GM12878 (cell line): ENCODE data around the gene IMMP2L. TPM values are rescaled to one million over a fixed set of nuclear protein-coding genes. Genes with fewer than 3 reads are reported as not detected.

ENCODE experiments used
- ATAC-seq: fragments of 200-7000 bp; cut with Tn5 transposase; 3 replicates; pipeline ENCODE4 v1.9.1; 2020; ENCODE audit warnings: mild to moderate bottlenecking, moderate library complexity
- BruUV-seq: library from RNA; stranded (reverse); fragments of 400-500 nt; replicated peaks from 2 replicates; lab custom pipeline; 2021; lab: Mats Ljungman, UMichigan
- CTCF ChIA-PET: fragments of 300-600 bp; sonication (Branson Sonifier 250); formaldehyde crosslinking; extraction: SDS; loops from one replicate; lab custom pipeline; 2021; ENCODE audit warnings: inconsistent platforms; lab: Yijun Ruan, JAX
- POLR2A ChIA-PET: fragments of 350-600 bp; formaldehyde crosslinking; extraction: SDS; loops from one replicate; lab custom pipeline; 2021; ENCODE audit warnings: inconsistent platforms; lab: Charles Lee
- RAD21 ChIA-PET: fragments of 300-600 bp; sonication (Branson Sonifier 250); formaldehyde crosslinking; loops from one replicate; lab custom pipeline; 2023; ENCODE audit warnings: antibody characterized with exemption; ENCODE audit not compliant: unreplicated experiment; lab: Charles Lee
- SMC1A ChIA-PET: fragments of 300-600 bp; sonication (Branson Sonifier 250); formaldehyde crosslinking; loops from one replicate; lab custom pipeline; 2023; ENCODE audit not compliant: unreplicated experiment, uncharacterized antibody; lab: Charles Lee
- DNase-seq: peaks from one replicate; pipeline ENCODE4 v3.0.0-alpha.2; 2011; ENCODE audit warnings: low read depth, low spot score
- FAIRE-seq: peaks from 3 replicates; lab custom pipeline; 2011; peaks lifted over from hg19 to GRCh38; lab: Jason Lieb, UNC
- H2AFZ ChIP-seq: 2 replicates; pipeline ENCODE4 v1.6.0; 2011; ENCODE audit warnings: low read depth, low read length, control low read depth; ENCODE audit not compliant: control insufficient read depth
- H3K27ac ChIP-seq: 2 replicates; pipeline ENCODE4 v1.5.1; 2011; ENCODE audit warnings: control low read depth; ENCODE audit not compliant: control insufficient read depth, insufficient read depth
- H3K27me3 ChIP-seq, 2 experiments: replicated peaks in 1 of 2; 2 replicates each; pipeline versions ENCODE4 v1.6.0 to v1.6.1; 2011; ENCODE audit warnings: low read length in 1 of 2; ENCODE audit not compliant: control insufficient read depth in 2 of 2, insufficient read depth in 2 of 2
- H3K36me3 ChIP-seq, 2 experiments: 2 replicates each; pipeline ENCODE4 v1.5.1; 2011; ENCODE audit warnings: low read length in 1 of 2; ENCODE audit not compliant: control insufficient read depth in 2 of 2, insufficient read depth in 2 of 2
- H3K4me1 ChIP-seq: 2 replicates; pipeline ENCODE4 v1.6.1; 2011; ENCODE audit warnings: mild to moderate bottlenecking, low read length, moderate library complexity, mixed read lengths; ENCODE audit not compliant: control insufficient read depth, insufficient read depth
- H3K4me2 ChIP-seq: 2 replicates; pipeline ENCODE4 v1.6.0; 2011; ENCODE audit warnings: control low read depth; ENCODE audit not compliant: control insufficient read depth, insufficient read depth
- H3K4me3 ChIP-seq: fragments of 200-600 bp; sonication (generic); 2 replicates; pipeline ENCODE4 v1.5.1; 2016
- H3K79me2 ChIP-seq: 2 replicates; pipeline ENCODE4 v1.6.0; 2011; ENCODE audit warnings: low read length; ENCODE audit not compliant: control insufficient read depth, insufficient read depth
- H3K9ac ChIP-seq: 2 replicates; pipeline ENCODE4 v1.8.0; 2011; ENCODE audit warnings: low read length, control low read depth, mixed read lengths; ENCODE audit not compliant: control insufficient read depth, insufficient read depth
- H3K9me3 ChIP-seq: replicated peaks from 3 replicates; pipeline ENCODE4 v1.5.1; 2011; ENCODE audit warnings: mild to moderate bottlenecking, low read length; ENCODE audit not compliant: control insufficient read depth, insufficient read depth
- H4K20me1 ChIP-seq: 2 replicates; pipeline ENCODE4 v1.6.0; 2011; ENCODE audit not compliant: control insufficient read depth, insufficient read depth
- ATF3 ChIP-seq: IDR thresholded peaks from 2 replicates; pipeline ENCODE4 v1.6.1; 2011; ENCODE audit warnings: low read depth, mild to moderate bottlenecking, low read length, moderate library complexity, borderline replicate concordance; ENCODE audit errors: extremely low read depth
- BMI1 ChIP-seq: fragments of 450-650 bp; IDR thresholded peaks from 2 replicates; pipeline ENCODE4 v1.6.1; 2016; ENCODE audit warnings: mild to moderate bottlenecking, moderate library complexity, borderline replicate concordance
- CEBPZ ChIP-seq: fragments of 150-350 bp; IDR thresholded peaks from 2 replicates; pipeline ENCODE4 v1.6.1; 2016; ENCODE audit warnings: low read depth, low read length
- CHD2 ChIP-seq: IDR thresholded peaks from 2 replicates; pipeline ENCODE4 v1.6.1; 2011; ENCODE audit warnings: low read depth, low read length, improper control_type of control experiment, borderline replicate concordance
- E2F4 ChIP-seq: IDR thresholded peaks from 2 replicates; pipeline ENCODE4 v1.6.1; 2012; ENCODE audit warnings: low read depth, low read length, improper control_type of control experiment
- E2F8 ChIP-seq: fragments of 450-650 bp; IDR thresholded peaks from 2 replicates; pipeline ENCODE4 v1.6.1; 2018; ENCODE audit warnings: mild to moderate bottlenecking, low read depth, moderate library complexity; ENCODE audit not compliant: partially characterized antibody
- EP300 ChIP-seq, 2 experiments: fragments of 150-350 bp in 1 of 2; IDR thresholded peaks; 2 replicates each; pipeline ENCODE4 v1.6.1; 2011 to 2012; ENCODE audit warnings: low read depth in 2 of 2, low read length in 2 of 2, borderline replicate concordance in 1 of 2, improper control_type of control experiment in 1 of 2, inconsistent platforms in 1 of 2; ENCODE audit not compliant: control insufficient read depth in 1 of 2
- MEF2A ChIP-seq: IDR thresholded peaks from 2 replicates; pipeline ENCODE4 v1.6.1; 2011; ENCODE audit warnings: low read depth, mild to moderate bottlenecking, low read length, moderate library complexity; ENCODE audit not compliant: insufficient read depth
- SREBF1 ChIP-seq: IDR thresholded peaks from 2 replicates; pipeline ENCODE4 v1.6.1; 2012; ENCODE audit warnings: mild to moderate bottlenecking, low read length
- SUZ12 ChIP-seq: fragments of 200-600 bp; sonication (generic); IDR thresholded peaks from one replicate; pipeline ENCODE4 v1.6.1; 2018; ENCODE audit warnings: antibody characterized with exemption, mild to moderate bottlenecking; ENCODE audit not compliant: unreplicated experiment
- ZBTB4 ChIP-seq: fragments of 450-650 bp; formaldehyde crosslinking; IDR thresholded peaks from 2 replicates; pipeline ENCODE4 v1.4.0; 2022; ENCODE audit warnings: mild to moderate bottlenecking, moderate library complexity
- ZZZ3 ChIP-seq: IDR thresholded peaks from 2 replicates; pipeline ENCODE4 v1.6.1; 2011; ENCODE audit warnings: low read depth; ENCODE audit not compliant: control insufficient read depth, insufficient read length
- WGBS: methylation state at CpG from one replicate; pipeline ENCODE4 v1.1.6; 2016; ENCODE audit warnings: low lambda C conversion rate; ENCODE audit not compliant: insufficient replicate concordance, insufficient coverage; ENCODE audit errors: missing lambda C conversion rate; 5-methylcytosine and 5-hydroxymethylcytosine counted together
- in situ Hi-C: fragments of 300-500 bp; cut with MboI; formaldehyde crosslinking; loops from 9 replicates; pipeline ENCODE4 v1.14.3; 2018; ENCODE audit warnings: mixed read lengths
- intact Hi-C: fragments of 100-400 bp; cut with micrococcal nuclease; formaldehyde crosslinking; loops from one replicate; pipeline ENCODE4 v1.14.2; 2022; ENCODE audit not compliant: unreplicated experiment
- polyA plus RNA-seq, 11 experiments: library from polyadenylated mRNA; depleted of rRNA in 4 of 11; unstranded in 6 of 11; stranded (reverse) in 5 of 11; fragments of >200 nt; fragmentation: Nextera tagmentation in 4 of 11; fragmentation: Illumina TruSeq in 1 of 11; extraction: Ambion mirVana in 4 of 11; extraction: Trizol in 1 of 11; gene quantifications; 1 replicate in 1 of 11; 2 replicates in 10 of 11; pipeline versions ENCODE4 v1.2.1 to v1.2.3, GENCODE V29; 2011 to 2016; ENCODE audit warnings: inconsistent platforms in 2 of 11, missing spikeins in 2 of 11, low read depth in 1 of 11
- total RNA-seq, 4 experiments: library from RNA; depleted of rRNA in 3 of 4; stranded (reverse); fragments of >200 nt in 3 of 4; fragmentation: Illumina TruSeq in 1 of 4; extraction: Trizol in 1 of 4; gene quantifications; 2 replicates each; pipeline versions ENCODE4 v1.2.1 to v1.2.3, GENCODE V29; 2013 to 2021

The IMMP2L gene
- total and polyA plus RNA-seq, 10 of the 15 experiments (the other 5 are each of a cell fraction or from before 2014, with no cell fraction given) = 12.6 to 46.3 (median 19.6) TPM

GRCh38 chr7:111436608-111437007 lies 125.7 kb downstream of the IMMP2L start:
- BruUV-seq = no TSS peak
- intact Hi-C loops (no loop called here), in situ Hi-C loops (no loop called here)
- H3K4me3 ChIP-seq = no peak overlapping the region
- H3K36me3 ChIP-seq = no peaks in the 10 kb centered on the region
- WGBS = 100% methylated on average over 1 of the region's 1 CpG
- ATAC-seq = no peak
- ChIA-PET RAD21 (no interaction called here), POLR2A (no interaction called here), CTCF (no interaction called here), SMC1A (interaction anchor here (0.8 kb wide), 1 partner anchor 674 kb away, joined by 3 read pairs; no protein-coding TSS in a partner anchor)
- no peaks in the 10 kb centered on the region for H3K4me1 ChIP-seq
- H2AFZ ChIP-seq = no peak overlapping the region
- no peaks in the 10 kb centered on the region for H3K27me3 ChIP-seq
- H3K27ac ChIP-seq = no peak overlapping the region
- no peaks in the 10 kb centered on the region for H4K20me1 ChIP-seq
- H3K9ac ChIP-seq = no peak overlapping the region
- no peaks in the 10 kb centered on the region for H3K79me2 ChIP-seq
- DNase-seq = no peak
- H3K9me3 ChIP-seq = peaks cover 4% of the 10 kb centered on the region
- no peak overlapping the region for H3K4me2 ChIP-seq
- no peak for FAIRE-seq
- TF ChIP-seq MEF2A (no peak), SREBF1 (no peak), ZZZ3 (no peak), ATF3 (no peak), E2F8 (no peak), SUZ12 (no peak), CEBPZ (no peak), E2F4 (no peak), CHD2 (no peak), ZBTB4 (CRISPR knock-in tag) (no peak), EP300 (IDR thresholded peaks at IDR 0.05; ENCODE audit: borderline replicate concordance in 1 of 2, control insufficient read depth in 1 of 2, low read depth in 2 of 2, low read length in 2 of 2) (no peak), BMI1 (no peak)
